COLO829 (cell line): Measurements from ENCODE around the gene SEZ6L.

ENCODE experiments used
- DNase-seq: peaks from one replicate; pipeline ENCODE4 v3.0.0; 2012; ENCODE audit warnings: low spot score

SEZ6L gene

GRCh38 chr22:26245001-26245400 lies 75.7 kb downstream of the SEZ6L start:
- no peak for DNase-seq

DNA sequence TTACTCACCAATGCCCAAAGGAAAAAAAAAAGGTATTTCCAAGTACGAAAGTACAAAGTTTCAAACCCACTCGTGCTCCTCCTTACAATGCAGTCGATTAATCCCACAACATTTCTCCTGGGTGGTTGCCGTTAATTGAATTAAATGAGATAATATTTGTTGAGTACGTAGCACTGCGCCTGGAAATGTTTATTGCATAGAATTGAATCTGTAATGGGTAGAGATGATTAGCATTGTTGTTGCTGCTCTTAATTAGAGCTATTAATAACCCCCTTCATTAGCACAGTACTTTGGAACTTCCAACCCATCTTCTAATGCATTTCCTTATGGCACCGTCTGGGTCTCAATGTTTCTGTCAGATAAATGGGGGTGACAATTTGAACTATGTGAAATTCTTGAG lies 77.3 kb downstream of the SEZ6L start:
- DNase-seq = no peak

- DNase-seq = no peak
These were observed 82.6 kb downstream of the SEZ6L start for GRCh38 chr22:26251869-26252268.

DNA sequence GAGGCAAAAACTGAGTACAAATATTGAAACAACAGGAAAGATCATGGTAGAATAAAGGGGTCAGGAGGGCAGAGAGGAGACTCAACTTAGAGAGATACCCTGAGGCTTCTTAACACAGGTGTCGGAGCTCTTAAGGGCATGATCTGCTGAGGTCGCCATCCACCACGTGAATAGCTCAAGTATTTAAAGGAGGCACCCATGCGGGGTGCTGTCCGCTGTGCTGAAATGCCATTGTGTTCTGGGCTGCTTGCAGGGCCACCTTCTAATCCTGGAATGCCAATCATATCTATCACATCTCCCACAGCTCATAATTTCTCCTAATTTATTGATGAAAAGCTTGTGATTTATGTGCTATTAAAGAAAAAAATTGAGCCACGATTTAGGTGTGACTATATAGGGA lies 90.2 kb downstream of the SEZ6L start:
- DNase-seq = no peak

- DNase-seq = no peak
These were observed 94.9 kb downstream of the SEZ6L start for GRCh38 chr22:26264162-26264561.

GRCh38 chr22:26265281-26265680 lies 96.0 kb downstream of the SEZ6L start:
- no peak for DNase-seq

- no peak for DNase-seq
These were observed 96.6 kb downstream of the SEZ6L start for GRCh38 chr22:26265909-26266308.

DNA sequence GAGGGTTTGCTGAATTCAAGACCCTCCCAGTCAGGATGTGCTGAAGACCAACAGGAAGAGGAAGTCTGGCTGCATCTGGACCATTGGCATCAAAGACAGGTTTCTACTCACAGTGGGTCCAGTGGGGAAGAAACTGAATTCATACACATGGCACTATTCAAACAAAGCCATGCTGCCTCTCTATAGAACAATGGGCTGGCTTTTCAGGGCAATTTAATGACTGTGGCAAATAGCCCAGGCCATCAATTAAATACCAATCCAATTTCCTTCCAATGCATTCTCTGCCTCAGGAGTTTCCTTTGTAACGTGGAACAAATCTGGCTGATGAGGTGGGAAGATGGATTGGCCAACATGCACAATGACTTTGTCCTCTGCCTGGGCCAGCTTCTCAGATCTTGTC lies 98.6 kb downstream of the SEZ6L start:
- no peak for DNase-seq

- DNase-seq = no peak
These were observed 100.3 kb downstream of the SEZ6L start for GRCh38 chr22:26269572-26269971.

GRCh38 chr22:26271427-26271826 lies 102.2 kb downstream of the SEZ6L start:
- no peak for DNase-seq

DNA sequence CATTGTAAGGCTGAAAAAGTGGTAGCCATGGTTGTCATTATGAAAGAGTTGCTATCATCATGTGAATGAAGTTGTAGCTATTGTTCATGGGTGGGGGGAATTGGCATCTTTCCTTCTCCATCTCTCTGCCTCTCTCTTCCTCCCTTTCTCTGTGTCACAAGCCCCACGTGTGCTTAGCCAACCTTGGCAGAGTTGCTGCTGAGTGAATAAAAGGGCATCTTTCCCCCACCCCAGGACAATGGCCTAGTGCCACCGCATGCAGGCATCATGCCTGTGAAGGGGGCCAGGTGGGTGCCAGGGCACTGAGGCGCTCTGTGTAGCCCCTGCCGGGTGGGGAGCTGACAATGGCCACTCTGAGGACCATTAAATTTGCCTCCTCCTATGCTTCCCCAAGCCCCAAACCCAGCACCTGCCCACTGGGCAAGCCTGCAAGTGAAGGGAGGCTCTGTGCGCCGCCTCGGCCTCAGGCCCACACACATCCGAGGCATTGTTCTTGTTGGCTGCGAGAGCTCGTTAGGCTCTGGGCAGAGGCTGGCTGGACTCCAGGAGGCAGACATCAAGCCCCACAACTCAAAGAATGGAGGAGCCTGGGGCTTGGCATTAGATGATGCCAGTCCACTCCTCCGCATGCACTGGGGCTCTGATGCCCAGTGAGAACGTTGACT lies 103.9 kb downstream of the SEZ6L start:
- DNase-seq = no peak

GRCh38 chr22:26276529-26277160 lies 107.4 kb downstream of the SEZ6L start:
- DNase-seq = no peak

GRCh38 chr22:26281941-26282340 lies 112.7 kb downstream of the SEZ6L start:
- DNase-seq = no peak

DNA sequence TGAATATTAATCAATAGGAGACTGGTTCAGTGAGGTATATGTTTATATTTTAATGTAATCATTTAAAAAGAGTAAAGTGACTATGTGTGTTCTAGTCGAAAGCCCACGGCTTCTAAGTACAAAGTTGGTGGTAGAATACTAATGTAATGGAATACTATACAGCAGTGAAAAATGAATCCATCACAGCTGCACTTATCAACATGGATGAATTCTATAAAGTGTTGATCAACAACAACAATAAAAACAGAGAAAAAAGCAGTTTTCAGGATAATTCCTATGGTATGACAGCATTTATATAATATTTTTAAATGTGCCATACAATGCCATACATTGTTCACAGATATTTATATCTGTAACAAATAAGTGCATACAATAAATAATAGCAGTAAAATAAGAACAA lies 114.1 kb downstream of the SEZ6L start:
- DNase-seq = no peak

GRCh38 chr22:26285632-26286031 lies 116.4 kb downstream of the SEZ6L start:
- DNase-seq = no peak

- no peak for DNase-seq
These were observed 117.0 kb downstream of the SEZ6L start for GRCh38 chr22:26286091-26286820.

- DNase-seq = no peak
These were observed 118.3 kb downstream of the SEZ6L start for GRCh38 chr22:26287382-26288225.

GRCh38 chr22:26289611-26290101 lies 120.4 kb downstream of the SEZ6L start:
- DNase-seq = no peak

DNA sequence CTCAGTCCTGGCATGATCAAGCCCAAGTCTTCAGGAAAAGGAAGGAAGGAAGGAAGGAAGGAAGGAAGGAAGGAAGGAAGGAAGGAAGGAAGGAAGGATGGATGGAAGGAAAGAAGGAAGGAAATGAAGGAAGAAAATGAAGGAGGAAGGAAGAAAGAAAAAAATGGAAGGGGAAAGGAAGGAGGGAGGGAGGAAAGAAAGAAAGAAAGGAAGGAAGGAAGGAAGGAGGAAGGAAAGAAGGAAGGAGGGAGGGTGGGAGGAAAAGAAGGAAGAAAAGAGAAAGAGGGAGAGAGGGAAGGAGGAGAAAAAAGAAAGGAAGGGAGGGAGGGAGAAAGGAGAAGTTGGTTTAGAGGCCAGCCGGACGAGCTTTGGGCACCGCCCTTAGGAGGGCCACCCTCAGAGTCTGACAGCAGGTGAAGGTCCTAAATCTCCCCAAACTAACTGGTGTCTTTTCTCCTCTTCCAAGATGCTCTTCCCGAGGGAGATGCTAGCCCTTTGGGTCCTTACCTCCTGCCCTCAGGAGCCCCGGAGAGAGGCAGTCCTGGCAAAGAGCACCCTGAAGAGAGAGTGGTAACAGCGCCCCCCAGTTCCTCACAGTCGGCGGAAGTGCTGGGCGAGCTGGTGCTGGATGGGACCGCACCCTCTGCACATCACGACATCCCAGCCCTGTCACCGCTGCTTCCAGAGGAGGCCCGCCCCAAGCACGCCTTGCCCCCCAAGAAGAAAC lies 122.8 kb downstream of the SEZ6L start:
- DNase-seq = no peak

GRCh38 chr22:26292667-26292995 lies 123.4 kb downstream of the SEZ6L start:
- DNase-seq = no peak

DNA sequence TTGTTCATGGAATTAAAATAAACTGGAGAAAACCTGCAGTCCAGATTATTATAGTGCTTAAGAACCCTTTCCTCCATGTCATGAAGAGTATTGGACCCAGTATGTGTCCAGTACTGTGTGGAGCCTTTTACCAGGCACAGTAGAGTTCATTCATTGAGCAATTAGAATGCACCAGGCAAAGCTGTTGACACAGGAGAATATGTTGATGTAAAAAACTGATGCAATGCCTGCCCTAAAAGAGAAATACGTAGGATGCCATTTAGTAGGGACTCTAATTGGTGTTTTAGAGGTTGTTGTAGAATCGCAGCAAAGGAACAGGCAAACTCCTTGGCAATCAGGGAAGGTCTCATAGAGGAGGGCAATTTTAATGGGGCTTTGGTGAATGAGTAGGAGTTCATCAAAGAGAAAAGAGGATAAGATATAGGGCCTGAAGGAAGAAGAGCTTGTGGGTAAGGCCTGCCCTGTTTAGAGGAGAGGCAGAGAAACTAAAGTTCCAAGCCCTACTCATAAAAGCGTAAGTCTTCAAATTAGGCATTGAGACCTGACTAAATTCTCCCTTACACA lies 126.4 kb downstream of the SEZ6L start:
- no peak for DNase-seq
